Endodermal cell (in vitro differentiated cells): Measurements from ENCODE around the gene RNF130. TPM values are rescaled to one million over a fixed set of nuclear protein-coding genes. Genes with fewer than 3 reads are reported as not detected.

ENCODE experiments used
- DNase-seq: peaks from one replicate; pipeline ENCODE4 v3.0.0-alpha.2; 2017
- H3K27ac ChIP-seq: 2 replicates; pipeline ENCODE4 v1.5.1; 2013; ENCODE audit warnings: mild to moderate bottlenecking, low read depth, low read length, moderate library complexity
- H3K27me3 ChIP-seq: 2 replicates; pipeline ENCODE4 v1.6.1; 2013; ENCODE audit warnings: mild to moderate bottlenecking, low read length, moderate library complexity; ENCODE audit not compliant: insufficient read depth, control insufficient read depth, poor library complexity, severe bottlenecking
- H3K36me3 ChIP-seq: 2 replicates; pipeline ENCODE4 v1.7.0; 2013; ENCODE audit warnings: mild to moderate bottlenecking, low read length, moderate library complexity; ENCODE audit not compliant: control insufficient read depth, insufficient read depth
- H3K4me1 ChIP-seq: one replicate; pipeline ENCODE4 v1.7.0; 2013; ENCODE audit warnings: low read length; ENCODE audit not compliant: control insufficient read depth, insufficient read depth
- H3K4me3 ChIP-seq: 2 replicates; pipeline ENCODE4 v1.5.1; 2013; ENCODE audit warnings: mild to moderate bottlenecking, low read length, moderate library complexity
- H3K9ac ChIP-seq: 2 replicates; pipeline ENCODE4 v1.6.1; 2013; ENCODE audit warnings: mild to moderate bottlenecking, low read length, moderate library complexity; ENCODE audit not compliant: poor library complexity, severe bottlenecking; ENCODE audit errors: extremely low read depth
- H3K9me3 ChIP-seq: 2 replicates; pipeline ENCODE4 v1.6.1; 2013; ENCODE audit warnings: mild to moderate bottlenecking, low read length, moderate library complexity; ENCODE audit not compliant: control insufficient read depth
- H3K27ac Mint-ChIP-seq: 2 replicates; pipeline ENCODE4 v1.8.0; 2020; ENCODE audit warnings: mixed read lengths
- H3K27me3 Mint-ChIP-seq: 2 replicates; pipeline ENCODE4 v1.8.0; 2021; ENCODE audit warnings: mild to moderate bottlenecking, mixed read lengths; ENCODE audit not compliant: insufficient read depth
- H3K36me3 Mint-ChIP-seq: 2 replicates; pipeline ENCODE4 v1.8.0; 2020; ENCODE audit warnings: low read depth, mixed read lengths
- H3K4me1 Mint-ChIP-seq: 2 replicates; pipeline ENCODE4 v1.8.0; 2020; ENCODE audit warnings: mixed read lengths
- H3K4me3 Mint-ChIP-seq: 2 replicates; pipeline ENCODE4 v1.8.0; 2020; ENCODE audit warnings: mild to moderate bottlenecking, moderate library complexity, mixed read lengths
- H3K9me3 Mint-ChIP-seq: 2 replicates; pipeline ENCODE4 v1.8.0; 2020; ENCODE audit warnings: mild to moderate bottlenecking, mixed read lengths
- WGBS, 2 experiments: methylation state at CpG; one replicate each; pipeline versions ENCODE4 v1.1.5 to v1.1.7; 2013; ENCODE audit warnings: missing lambda C conversion rate in 2 of 2, mixed read lengths in 1 of 2; ENCODE audit not compliant: insufficient coverage in 1 of 2, insufficient read length in 1 of 2; 5-methylcytosine and 5-hydroxymethylcytosine counted together
- total RNA-seq, 2 donors: library from RNA; stranded (reverse); fragmentation: NEBNext Ultra II Directional in 1 of 2; extraction: Animal tissue kit (Norgen Biotek cat#: 25700) in 1 of 2; gene quantifications; 2 replicates in 1 of 2; 3 replicates in 1 of 2; pipeline ENCODE4 v1.2.1, GENCODE V29; 2021
- TF ChIP-seq, protein P1 (sequence below): fragments of 200-600 bp; sonication (generic); conservative IDR thresholded peaks from 2 replicates; pipeline ENCODE4 v1.5.0; 2021; ENCODE audit warnings: antibody characterized with exemption, mild to moderate bottlenecking

The RNF130 gene
- total RNA-seq, 2 donors from 2014 or later, result 64.7 to 74.4 TPM

DNA sequence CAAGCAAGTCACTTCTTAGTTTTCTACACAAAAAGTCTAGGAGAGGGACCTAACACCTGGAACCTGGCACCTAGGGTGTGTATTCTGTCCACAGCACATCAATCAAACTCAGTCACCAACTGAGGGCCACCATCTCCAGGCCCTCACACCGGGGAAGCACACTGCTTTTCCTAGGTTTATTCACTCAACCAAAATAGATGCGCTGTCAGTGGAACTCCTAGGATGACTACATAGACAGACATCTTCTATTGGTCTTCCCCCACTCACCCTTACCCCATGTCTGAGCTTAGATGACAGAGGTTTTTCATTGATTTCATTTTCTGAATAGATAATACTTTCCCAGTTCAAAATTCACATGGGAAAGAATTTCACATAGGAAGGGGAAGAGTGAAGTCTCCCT lies 59.2 kb downstream of the RNF130 start:
- H3K9me3 Mint-ChIP-seq, result no peaks in the 10 kb centered on the region
- WGBS, 2 experiments, result 65 to 100% methylated on average over 1 to 2 of the region's 2 CpGs

DNA sequence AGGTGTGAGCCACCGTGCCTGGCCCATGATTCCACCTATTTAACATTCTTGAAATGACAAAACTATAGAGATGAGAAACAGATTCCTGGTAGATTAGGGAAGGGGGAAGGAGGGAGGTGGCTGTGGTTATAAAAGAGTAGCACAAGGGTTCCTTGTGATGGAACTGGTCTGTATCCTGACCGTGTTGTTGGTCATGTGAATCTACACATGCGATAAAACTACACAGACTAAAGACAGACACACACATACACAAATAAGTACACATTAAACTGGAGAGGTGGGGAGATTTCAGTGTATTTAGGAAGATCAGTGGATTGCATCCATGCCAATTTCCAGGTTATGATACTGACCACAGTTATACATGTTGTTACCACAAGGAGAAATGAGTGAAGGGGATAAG lies 60.9 kb downstream of the RNF130 start:
- H3K27me3 ChIP-seq, result no peaks in the 10 kb centered on the region
- WGBS, 2 experiments, result 100% methylated on average over 3 of the region's 3 CpGs; no CpG with 5 or more reads in 1 of the 2 experiments
- TF ChIP-seq, protein P1, sequence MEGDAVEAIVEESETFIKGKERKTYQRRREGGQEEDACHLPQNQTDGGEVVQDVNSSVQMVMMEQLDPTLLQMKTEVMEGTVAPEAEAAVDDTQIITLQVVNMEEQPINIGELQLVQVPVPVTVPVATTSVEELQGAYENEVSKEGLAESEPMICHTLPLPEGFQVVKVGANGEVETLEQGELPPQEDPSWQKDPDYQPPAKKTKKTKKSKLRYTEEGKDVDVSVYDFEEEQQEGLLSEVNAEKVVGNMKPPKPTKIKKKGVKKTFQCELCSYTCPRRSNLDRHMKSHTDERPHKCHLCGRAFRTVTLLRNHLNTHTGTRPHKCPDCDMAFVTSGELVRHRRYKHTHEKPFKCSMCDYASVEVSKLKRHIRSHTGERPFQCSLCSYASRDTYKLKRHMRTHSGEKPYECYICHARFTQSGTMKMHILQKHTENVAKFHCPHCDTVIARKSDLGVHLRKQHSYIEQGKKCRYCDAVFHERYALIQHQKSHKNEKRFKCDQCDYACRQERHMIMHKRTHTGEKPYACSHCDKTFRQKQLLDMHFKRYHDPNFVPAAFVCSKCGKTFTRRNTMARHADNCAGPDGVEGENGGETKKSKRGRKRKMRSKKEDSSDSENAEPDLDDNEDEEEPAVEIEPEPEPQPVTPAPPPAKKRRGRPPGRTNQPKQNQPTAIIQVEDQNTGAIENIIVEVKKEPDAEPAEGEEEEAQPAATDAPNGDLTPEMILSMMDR, result no peak
- no peak overlapping the region for H3K27ac ChIP-seq
- H3K4me3 Mint-ChIP-seq, result no peak overlapping the region
- H3K9me3 Mint-ChIP-seq, result no peaks in the 10 kb centered on the region
- H3K27me3 Mint-ChIP-seq, result no peaks in the 10 kb centered on the region
- no peaks in the 10 kb centered on the region for H3K9me3 ChIP-seq
- H3K36me3 Mint-ChIP-seq, result peaks cover 34% of the 10 kb centered on the region
- DNase-seq, result no peak
- H3K9ac ChIP-seq, result no peak overlapping the region
- peaks cover 61% of the 10 kb centered on the region for H3K36me3 ChIP-seq
- peaks cover 14% of the 10 kb centered on the region for H3K4me1 ChIP-seq
- H3K4me3 ChIP-seq, result no peak overlapping the region
- H3K4me1 Mint-ChIP-seq, result peaks cover 34% of the 10 kb centered on the region
- peak overlapping the region; percentile 0 for H3K27ac Mint-ChIP-seq

More for the DNA sequence above, 59.2 kb downstream of the RNF130 start:
- no peak overlapping the region for H3K27ac Mint-ChIP-seq
- H3K4me1 Mint-ChIP-seq, result peaks cover 20% of the 10 kb centered on the region
- H3K36me3 Mint-ChIP-seq, result peaks cover 50% of the 10 kb centered on the region
- H3K27ac ChIP-seq, result no peak overlapping the region
- H3K36me3 ChIP-seq, result peaks cover 63% of the 10 kb centered on the region
- H3K4me3 ChIP-seq, result no peak overlapping the region
- DNase-seq, result no peak
- H3K9me3 ChIP-seq, result no peaks in the 10 kb centered on the region
- no peak overlapping the region for H3K9ac ChIP-seq
- H3K27me3 ChIP-seq, result no peaks in the 10 kb centered on the region
- TF ChIP-seq, protein P1, result no peak
- H3K4me1 ChIP-seq, result peaks cover 5% of the 10 kb centered on the region
- no peaks in the 10 kb centered on the region for H3K27me3 Mint-ChIP-seq
- H3K4me3 Mint-ChIP-seq, result no peak overlapping the region

DNA sequence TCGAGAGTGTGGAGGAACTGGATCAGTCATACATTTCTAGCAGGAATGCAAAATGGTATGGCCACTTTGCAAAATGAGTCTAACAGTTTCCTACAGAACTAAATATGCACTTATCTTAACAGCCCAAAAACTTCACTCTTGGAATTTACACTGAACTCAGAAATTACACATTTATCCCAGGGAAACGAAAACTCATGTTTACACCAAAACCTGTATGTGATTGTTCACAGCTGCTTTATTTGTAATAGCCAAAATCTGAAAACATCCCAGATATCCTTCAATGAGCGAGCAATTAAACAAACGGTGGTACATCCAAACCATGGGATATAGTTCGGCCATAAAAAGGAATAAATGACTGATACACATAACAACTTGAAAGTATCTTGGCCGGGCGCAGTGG lies 62.0 kb downstream of the RNF130 start:
- no peak overlapping the region for H3K4me3 ChIP-seq
- H3K9me3 ChIP-seq, result no peaks in the 10 kb centered on the region
- Mint-ChIP-seq H3K36me3 (peaks cover 37% of the 10 kb centered on the region), H3K9me3 (no peaks in the 10 kb centered on the region), H3K4me3 (no peak overlapping the region), H3K4me1 (peaks cover 43% of the 10 kb centered on the region), H3K27ac (peak overlapping the region; percentile 19), H3K27me3 (no peaks in the 10 kb centered on the region)
- 89 to 96% methylated on average over 4 to 7 of the region's 7 CpGs for WGBS, 2 experiments
- peaks cover 16% of the 10 kb centered on the region for H3K4me1 ChIP-seq
- H3K27ac ChIP-seq, result no peak overlapping the region
- TF ChIP-seq, protein P1, result no peak
- DNase-seq, result no peak
- H3K27me3 ChIP-seq, result no peaks in the 10 kb centered on the region
- H3K9ac ChIP-seq, result no peak overlapping the region
- peaks cover 62% of the 10 kb centered on the region for H3K36me3 ChIP-seq
